ENCODE data around the gene TBRG4.
"Not testable (repeated sequence)": the region's sequence is repeated elsewhere in the genome, so short reads cannot be mapped to it uniquely, and the experiment has no call there.

TBRG4 gene

DNA sequence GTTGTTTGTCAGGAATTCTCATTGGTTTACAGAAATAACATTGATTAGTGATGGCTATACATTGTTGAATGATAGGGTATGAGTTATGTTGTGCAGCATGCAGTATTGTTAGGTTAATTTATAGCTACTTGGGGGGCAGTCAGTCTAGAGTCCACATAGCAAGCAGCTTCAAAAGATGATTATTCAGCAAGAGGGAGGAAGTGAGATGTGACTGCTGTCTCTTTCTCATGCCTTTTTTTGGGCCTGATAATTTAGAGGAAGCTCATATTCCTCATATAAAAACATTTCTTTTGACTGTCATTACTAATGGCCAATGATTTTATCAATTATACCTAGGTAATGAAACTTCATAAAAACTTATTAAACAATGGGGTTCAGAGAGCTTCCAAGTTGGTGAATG is 3.4 kb upstream of the TBRG4 start:
- no peak for DNase-seq

DNA sequence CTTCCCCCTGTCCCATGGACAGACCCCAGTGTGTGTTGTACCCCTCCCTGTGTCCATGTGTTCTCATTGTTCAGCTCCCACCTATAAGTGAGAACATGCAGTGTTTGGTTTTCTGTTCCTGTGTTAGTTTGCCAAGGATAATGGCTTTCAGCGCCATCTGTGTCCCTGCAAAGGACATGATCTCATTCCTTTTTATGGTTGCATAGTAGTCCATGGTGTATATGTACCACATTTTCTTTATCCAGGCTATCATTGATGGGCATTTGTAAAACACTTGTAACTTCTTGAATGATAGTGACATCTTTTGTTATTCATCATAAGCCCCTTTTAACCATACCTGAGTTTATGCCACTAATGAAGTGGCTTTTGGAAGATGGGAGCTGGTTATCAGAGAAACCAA is 2.8 kb upstream of the TBRG4 start:
- not testable (repeated sequence) for DNase-seq

DNA sequence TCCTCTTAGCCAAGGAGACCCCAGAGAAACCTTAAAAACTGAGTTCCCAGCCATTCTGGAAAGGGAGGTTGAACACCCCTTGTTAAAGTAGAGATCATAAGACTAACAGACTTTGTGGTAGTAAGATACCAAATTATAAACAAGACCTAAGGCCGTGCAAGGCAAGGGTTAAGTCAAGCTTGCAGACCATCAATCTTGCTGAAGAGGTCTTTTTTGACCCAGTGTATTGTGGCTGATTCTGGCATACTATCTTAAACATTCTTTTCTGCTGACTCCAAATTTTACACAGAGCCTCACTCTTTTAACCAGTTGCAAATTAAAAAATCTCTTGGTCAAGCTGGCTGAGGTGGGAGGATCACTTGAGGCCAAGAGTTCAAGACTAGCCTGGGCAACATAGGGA is 1.2 kb upstream of the TBRG4 start:
- DNase-seq, result no peak

DNA sequence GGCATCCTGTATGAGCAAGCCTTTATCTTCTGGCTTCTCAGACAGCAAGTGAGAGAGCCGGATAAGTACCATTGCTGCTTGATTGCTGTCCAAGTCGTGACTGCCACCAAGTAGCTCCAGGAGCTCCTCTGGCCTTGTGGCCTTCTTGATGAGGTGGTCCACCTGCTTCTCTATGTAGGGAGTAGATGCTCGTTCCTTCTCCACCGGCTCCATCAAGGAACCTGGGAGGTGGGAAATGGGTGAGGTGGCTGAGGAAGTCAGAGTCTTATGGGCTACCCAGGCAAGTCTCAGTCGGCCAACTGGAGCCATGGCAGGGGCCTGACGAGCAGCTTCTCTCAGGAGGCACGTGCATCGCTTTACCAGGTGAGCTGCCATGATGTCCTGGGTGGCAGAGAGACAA is 2.6 kb downstream of the TBRG4 start:
- DNase-seq, result no peak

DNA sequence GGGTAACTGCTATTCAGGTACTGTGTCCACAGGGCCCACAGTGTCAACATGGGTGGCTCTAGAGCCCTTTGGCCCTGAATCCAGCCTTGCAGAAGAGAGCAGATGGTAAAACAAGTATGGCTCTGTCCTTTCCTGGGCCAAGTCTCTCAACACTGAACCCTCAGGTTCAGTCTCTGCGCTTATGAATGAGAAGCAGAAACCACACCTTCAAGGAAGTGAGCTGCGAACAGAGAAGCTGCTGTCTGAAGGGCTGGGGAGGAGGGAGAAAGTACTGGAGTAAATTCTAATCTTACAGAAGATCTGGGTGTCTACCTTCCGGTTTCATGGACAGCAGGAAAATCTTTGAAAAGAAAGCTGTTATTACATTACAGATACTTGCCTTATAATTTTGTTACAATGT is 4.1 kb downstream of the TBRG4 start:
- no peak for DNase-seq

DNA sequence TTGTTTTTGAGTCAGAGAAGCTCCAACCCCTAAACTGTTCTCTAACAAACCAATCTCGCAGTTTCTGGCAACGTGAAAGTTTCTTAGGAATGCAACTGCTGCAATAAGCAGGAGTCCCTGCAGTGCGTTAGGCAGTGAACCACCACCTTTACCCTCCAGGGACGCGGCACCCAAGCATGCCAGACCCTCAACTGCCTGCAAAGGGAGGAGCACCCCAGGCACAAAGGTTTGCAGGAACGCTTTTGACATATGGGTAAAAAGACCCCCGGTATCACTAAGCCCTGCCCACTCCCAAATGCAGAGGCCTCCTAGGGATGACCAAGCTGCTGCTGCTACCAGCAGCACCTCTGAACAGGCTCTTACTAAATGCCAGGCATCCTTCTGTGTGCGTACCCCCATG is 4.7 kb downstream of the TBRG4 start:
- no peak for DNase-seq

DNA sequence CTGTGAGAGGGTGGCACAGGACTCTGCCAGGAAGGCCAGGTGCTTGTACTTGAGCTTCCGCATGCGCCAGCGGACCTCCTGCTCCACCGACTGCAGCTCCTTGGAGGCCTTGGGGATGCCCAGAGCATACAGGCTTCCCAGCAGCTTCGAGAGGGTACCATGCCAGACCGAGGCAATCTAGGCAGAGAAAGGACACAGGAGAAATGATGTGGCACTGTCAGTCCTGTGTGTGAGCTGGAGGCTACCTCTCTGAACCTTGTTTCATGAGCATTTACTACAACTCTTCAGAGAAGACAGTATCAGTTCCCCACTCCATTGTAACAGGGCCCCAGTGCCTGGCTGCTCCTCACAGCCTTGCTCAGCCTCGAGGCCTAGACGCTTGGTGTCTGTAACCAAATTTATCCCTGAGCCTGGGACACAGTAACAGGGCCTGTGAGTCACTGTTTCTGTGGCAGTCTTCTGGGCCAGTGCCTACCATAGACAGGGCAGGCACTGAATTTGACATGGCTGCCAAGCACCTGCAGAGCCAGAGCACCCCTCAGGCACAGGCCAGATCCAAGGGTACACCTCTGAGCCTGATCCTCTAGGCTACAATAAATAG is 5.8 kb downstream of the TBRG4 start:
- DNase-seq, result no peak

DNA sequence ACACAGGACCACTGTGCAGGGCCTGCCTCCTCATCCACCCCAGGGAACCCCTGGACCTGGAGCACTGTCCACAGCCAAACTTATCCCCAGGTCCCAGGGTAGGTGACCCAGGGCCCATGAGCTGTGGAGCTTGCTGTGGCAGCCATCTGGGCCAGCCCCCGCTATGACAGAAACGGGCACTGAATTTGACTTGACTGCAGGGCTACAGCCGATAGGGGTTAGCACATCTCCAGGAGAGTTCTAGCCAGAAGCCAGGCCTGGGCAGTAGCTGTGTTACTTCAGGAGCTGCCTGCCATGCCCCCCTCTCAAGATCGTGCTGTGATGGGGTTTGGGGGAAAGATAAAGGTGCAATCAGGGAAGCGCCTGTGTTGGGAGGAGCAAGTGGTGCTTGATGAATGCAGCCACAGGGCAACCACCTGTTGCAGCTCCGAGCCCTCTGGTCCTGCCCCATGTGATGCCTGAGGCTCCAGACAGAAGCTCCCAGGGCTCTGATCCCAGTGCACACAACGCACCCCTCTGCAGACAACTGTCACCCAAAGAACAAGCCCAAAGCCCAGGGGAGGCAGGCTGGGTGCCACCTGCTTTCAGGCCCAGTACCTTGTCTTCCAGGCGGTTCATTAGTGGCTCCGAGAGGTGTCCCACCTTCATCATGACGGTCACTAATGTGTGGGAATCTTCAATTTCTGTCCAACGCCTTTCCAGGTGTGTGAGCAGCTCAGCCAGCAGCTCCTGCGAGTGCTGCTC is 6.5 kb downstream of the TBRG4 start:
- no peak for DNase-seq

DNA sequence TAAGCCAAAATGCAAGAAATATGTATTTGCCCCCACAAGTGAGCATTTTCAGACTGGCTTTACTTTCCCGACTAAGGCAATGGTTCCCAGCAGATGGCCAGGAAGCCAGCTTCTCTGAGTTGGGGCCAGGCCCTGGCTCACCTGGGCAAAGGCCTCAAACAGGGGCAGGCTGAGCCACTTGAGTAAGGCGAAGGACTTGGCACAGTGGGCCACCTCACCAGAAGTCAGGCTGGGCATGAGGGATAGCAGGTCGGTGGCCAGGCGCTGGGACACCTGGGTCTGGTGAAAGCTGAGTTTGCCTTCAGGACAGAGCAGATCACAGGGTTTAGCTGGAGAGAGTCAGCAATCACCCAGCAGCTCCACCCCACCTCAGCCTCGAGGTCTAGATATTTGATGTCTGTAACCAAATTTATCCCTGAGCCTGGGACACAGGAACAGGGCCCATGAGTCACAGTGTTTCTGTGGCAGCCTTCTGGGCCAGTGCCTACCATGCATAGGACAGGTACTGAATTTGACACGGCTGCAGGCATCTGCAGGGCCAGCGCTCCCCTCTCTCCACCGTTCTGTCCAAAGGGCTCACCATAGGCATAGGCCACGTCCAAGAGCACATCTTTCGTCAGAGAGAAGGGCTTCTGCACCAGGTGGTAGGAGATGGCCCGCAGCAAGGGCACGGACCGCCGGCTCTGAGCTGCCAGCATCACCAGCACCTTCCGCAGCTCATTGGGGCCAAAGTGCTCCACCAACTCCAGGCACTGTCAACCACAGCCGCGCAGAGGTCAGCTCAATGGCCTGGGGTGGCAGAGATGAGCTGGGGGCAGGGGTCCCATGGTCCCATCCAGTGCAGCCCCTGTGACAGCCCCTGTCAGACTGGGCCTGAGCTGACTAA is 7.3 kb downstream of the TBRG4 start:
- no peak for DNase-seq

DNA sequence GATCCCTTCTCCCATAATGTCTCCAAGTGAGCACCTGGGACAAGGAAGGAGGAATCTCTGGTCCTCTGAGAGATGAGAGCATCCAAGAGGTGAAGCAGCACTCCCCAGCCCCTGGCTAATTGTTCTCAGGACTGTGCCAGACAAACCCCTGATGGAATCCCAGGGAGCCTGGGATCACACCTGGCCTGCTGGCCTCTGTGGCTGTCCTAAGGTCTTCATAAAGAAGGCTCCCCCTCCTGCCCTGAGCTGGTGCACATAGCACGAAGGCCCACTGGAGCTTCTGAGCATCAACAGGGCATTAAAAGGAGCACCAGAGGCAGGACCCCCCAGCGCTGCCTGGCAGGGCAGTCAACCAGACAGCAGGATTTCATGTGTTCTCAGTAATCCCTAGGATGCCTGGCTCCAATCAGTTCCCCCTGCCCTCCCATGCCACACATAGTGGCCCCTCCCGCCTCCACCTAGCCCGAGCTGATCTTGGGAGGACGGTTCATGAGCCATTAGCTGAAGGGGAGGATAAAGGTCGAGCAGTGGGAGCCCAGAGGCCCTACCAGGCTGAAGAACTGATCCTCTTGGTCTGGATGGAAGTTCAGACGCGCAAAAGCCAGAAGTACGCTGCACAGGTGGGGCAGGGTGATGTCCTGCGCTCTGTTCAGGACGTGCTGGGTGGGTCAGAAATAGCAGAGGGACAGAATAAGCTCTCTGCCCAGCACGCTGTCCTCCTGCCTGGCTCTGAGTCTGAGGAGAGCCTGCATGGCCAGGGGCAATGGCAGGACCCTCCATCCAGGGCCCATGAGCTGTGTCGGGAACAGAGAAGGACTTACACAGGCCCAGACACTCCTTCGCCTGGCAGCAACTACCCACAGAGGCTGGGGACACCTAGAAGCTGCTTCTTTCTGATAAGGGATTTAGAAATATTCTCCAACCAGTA is 8.4 kb downstream of the TBRG4 start:
- no peak for DNase-seq

DNA sequence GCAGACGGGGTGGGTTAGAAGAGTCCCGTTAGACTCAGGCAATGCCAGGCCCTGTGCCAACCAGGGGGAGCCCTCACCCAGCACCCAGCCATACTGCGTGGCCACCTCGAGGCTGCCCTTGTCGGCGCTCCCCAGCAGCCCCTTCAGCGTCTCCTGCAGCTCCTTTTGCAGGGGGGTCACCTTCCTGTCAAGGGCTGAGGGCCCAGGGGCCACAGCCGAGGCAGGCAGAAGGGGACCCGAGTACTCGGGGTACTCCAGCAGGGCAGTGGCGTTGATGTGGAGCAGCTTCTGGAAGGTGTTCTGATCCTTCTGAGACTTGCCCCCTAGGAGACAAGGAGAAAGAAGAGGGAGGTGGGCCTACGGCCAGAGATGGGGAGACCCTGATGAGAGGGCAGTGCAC is 9.7 kb downstream of the TBRG4 start:
- no peak for DNase-seq

DNA sequence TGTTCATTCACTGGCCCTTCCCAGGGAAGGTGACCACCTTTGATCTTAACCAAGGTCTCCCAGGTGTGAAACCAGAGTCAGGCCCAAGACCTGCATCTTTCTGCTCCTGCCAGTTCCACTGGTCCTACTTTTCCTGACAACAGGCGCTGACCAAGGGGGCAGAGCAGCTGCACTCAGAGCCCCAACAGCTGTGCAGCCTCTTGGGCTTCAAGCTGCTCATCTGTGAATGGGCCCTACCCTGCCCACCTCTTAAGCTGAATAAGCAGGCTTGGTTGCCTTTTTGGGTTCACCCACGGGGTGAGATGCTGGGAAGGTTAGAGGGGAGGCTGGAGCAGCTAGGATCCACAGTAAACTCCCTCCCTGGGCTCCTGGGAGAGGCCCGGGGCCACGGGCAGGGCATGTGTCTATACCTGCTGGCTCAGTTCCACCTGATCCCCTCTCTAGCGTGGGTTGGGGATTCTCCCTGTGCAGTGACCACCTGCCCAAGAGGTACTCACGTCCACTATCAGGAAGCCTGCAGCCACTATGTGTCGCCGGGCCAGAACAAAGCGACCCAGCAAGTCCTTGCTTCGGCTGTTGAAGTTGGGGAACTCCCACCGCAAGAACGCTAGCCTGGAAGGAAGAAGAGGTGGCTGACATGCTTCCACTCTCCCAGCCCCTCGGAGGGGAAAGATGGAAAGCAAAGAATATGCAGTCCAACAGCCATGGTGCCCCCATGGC is 10.6 kb downstream of the TBRG4 start:
- no peak for DNase-seq

DNA sequence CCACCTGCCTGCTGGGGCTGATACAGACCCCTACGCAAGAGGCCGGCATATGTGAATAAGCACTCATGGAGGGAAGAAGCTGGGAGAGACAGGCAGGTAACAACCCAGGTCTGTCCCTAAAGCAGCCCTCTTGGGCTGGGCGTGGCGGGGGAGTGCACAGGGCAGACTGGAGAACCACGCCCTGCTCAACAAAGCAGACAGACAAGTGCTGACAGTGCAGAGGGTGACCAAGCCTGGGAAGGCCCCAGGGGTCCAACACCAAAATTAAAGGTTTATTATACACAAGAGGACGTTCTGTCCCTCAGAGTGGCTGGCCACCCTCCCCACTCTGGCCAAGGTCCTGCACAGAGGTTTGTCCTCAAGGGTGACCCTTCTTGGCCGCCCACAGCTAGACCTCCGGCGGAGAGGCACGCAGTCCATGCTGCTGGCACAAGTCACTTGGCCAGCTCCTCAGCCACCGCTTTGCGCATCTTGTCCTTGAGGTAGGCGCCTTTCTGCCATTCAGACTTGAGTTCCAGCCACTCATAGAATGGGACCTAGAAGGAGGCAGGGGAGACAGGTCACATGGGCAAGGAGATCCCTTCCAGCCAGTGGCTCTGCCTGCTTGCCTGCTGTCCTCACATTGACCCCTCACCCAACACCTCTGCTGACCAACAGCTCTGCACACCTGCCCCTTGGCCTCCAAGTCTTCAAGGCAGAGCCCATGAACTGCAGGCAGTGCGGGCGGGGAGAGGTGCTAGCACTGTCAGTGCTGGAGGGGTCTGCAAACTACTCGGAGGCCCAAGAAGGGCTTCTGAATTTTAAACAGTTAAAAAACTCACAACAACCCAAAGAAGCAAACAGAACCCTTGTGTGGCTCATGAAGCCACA is 11.4 kb downstream of the TBRG4 start:
- no peak for DNase-seq

DNA sequence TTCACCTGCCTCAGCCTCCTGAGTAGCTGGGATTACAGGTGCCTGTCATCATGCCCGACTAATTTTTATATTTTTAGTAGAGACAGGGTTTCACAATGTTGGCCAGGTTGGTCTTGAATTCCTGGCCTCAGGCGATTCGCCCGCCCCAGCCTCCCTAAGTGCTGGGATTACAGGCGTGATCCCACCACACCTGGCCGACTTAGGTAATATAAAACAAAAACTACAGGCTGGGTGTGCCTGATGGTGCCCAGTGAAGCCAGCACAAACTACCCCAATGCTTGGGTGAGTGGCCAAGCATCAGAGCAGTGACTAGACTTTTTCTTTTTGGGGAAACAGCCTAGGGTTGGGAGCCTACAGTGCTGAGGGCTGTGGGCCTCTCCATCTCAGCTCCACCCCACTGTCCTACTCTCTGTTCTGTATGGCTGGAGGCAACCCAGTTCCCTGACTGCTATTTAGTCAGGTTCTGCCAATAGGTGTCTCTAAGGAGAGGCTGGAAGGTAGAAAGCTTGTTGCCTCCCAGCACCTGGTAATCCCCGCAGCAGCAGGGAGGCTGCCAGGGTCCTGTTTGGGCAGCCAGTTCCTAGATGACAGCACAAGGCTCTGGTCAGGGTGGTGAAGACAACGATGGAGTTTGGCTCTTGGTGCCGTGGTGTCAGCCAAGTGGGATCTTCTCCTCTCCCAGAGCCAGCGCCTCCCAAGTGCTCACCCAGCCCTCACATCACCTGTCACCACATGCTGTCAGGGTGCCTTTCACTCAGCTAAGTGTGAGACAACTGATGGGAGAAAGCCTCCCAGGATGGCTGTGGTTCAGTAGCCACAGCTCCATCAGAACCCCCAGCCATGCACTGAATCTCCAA is 12.3 kb downstream of the TBRG4 start:
- no peak for DNase-seq

DNA sequence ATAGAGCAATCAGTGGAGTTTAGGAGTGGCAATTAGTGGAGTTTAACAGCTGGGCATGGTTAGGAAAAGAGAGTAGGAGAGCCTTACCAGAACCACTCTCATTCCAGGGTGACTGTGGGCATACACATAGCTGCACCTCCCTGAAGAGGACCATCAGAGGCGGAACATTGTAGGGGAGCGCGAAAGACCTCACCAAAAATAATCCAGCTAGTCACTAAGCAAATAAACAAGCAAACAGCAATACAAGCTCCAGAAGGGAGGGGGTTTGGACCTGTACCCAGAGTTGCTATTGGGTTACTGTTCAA is 18.6 kb downstream of the TBRG4 start:
- DNase-seq, result no peak

DNA sequence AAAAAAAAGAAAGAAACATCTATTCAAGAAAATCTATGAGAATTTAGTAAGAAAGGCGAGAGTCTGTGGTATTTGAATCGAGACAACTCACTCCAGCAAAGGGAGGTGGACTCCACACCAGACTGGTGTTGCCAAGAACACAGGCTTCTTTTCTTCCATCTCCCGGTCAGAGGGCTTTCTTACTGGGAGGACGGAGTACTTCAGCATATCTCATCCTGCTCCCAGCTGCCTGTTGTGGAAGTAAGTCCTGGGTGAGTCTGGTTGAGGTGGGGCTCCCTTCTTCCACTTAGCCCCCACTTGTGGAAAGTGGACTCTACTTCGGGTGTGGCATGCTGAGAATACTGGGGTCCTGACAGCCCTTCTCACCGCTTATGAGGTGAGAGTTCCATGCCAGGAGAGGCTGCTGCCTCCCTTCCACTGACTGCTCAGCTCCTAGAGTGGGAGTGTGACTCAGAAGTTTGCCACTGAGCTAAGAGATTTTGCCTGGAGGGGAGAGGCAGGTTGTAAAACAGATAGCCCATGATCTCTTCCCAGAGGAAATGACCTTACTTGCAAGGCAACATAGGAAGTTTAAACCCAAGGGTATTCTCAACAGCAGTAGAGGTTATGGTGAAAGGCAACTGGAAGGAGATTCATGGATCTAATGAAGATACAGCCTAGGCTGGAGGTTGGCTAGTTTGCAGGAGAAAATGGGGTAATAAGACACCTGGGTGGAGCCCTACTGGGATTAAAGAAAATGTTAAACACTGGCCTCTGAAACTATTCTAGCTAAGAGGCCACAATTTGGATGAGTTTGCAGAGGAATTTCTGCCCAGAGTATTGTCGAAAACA is 19.2 kb downstream of the TBRG4 start:
- DNase-seq, result no peak

DNA sequence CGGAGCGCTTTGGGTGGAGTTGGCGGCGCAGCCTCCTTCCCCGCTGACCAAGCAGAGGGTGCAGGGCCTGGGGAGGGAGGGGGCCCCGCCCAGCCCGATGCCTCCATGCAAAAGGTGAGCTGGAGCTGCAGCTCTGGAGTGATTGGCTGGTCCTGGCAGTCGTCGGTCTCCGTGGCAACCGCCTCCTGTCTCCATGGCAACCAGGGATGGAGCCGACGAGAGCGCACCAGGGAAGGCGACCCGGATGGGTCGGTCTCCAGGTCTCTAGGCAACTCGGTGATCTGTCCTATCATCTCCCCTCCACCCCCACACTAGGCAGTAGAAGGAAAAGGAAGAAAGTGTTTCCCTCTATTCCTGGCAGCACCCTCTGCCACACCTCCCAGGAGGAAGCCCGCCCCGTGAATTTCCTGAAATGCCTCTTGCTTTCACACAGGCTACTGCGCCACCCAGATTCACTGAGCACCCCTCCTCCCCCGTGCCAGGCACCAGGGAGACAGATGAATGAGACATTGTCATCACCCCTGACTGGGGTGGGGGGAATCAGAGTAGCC is 22.1 kb downstream of the TBRG4 start:
- peak; percentile 71 for DNase-seq

DNA sequence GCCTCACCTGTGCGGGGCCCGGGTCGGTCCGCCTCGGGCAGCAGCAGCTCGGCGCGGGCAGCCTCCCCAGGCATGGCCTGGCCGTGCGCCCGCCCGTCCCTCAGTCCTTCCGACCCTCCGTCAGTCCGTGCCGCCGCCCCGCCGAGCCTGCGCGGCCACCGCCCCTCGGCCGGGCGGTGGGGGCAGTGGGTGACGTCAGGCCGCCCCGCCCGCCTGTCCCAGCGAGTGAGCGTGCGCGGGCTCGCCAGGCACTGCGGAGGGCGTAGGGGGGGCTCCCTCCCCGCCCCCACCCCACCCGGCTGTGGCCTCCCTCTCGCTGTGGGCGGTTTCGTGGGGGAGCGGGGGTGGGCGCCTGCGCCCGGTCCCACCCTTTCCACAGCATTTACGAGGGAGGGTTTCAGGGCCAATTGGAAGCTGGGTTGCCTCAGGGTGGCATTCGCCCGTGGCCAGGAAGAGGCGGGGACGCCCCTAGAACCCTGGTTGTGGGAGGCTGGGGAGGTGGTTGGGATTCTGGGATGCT is 22.6 kb downstream of the TBRG4 start, which contains the start of gene NACAD:
TSS of gene NACAD (minus strand) at position 149 of the 520 bp plus-strand sequence. CDS start at position 74, 75 bp downstream.
- no peak for DNase-seq

Data from NCI-H510A treated with DMSO at 0.1 percent for 48 hours (cell line).